Coronary artery (tissue), 2 donors: ENCODE data around the gene ZNF554.

Experiments used
- DNase-seq: peaks from one replicate; pipeline ENCODE4 v3.0.0-alpha.2; 2017; ENCODE audit warnings: low spot score
- H3K27ac ChIP-seq, 2 donors: fragments of 200-600 bp; sonication (generic); one replicate each; pipeline ENCODE4 v1.5.1; 2016 to 2019
- H3K4me3 ChIP-seq: fragments of 200-600 bp; sonication (generic); 2 replicates; pipeline ENCODE4 v1.5.1; 2016; ENCODE audit warnings: mild to moderate bottlenecking, moderate library complexity
- CTCF ChIP-seq: fragments of 200-600 bp; sonication (generic); IDR thresholded peaks from one replicate; pipeline ENCODE4 v1.5.1; 2019; ENCODE audit warnings: antibody characterized with exemption

The ZNF554 gene

GRCh38 chr19:2883686-2884439, 64.2 kb downstream of the ZNF554 start:
- Histone ChIP-seq H3K27ac (no peak overlapping the region), H3K4me3 (no peak overlapping the region)
- DNase-seq = no peak
- no peak for TF ChIP-seq CTCF

- no peak overlapping the region for H3K27ac ChIP-seq
- no peak for TF ChIP-seq CTCF
- H3K4me3 ChIP-seq = no peak overlapping the region
- no peak for DNase-seq
Observed at GRCh38 chr19:2885736-2886135, 66.1 kb downstream of the ZNF554 start.
